HG02642 (cell line): Measurements from ENCODE around the gene SHANK1.
"Not testable (repeated sequence)": the region's sequence is repeated elsewhere in the genome, so short reads cannot be mapped to it uniquely, and the experiment has no call there.

Experiments
- ATAC-seq: cut with Tn5 transposase; IDR thresholded peaks from one replicate; pipeline ENCODE4 v1.9.1; 2021; ENCODE audit warnings: mild to moderate bottlenecking; ENCODE audit not compliant: unreplicated experiment, poor library complexity

The SHANK1 gene

DNA sequence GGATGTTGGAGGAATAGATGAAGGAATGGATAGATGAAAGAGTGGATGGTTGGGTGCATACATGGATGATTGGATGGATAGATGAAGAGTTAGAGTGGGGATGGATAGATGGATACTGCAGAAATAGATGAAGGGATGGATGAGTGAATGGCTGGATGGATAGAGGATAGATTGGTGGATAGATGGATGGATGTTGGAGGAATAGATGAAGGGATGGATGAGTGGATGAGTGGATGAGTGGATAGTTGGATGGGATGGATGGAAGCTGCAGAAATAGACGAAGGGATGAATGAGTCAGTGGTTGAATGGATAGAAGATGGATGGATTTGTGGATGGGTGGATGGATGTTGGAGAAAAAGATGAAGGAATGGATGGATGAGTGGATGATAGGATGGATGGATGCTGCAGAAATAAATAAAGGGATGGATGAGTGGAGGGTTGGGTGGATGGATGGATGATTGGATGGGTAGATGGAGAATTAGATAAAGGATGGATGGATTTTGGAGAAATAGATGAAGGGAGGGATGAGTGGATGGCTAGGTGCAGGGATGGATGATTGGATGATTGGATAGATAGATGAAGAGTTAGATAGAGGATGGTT lies 75.2 kb downstream of the SHANK1 start:
- ATAC-seq = no peak

DNA sequence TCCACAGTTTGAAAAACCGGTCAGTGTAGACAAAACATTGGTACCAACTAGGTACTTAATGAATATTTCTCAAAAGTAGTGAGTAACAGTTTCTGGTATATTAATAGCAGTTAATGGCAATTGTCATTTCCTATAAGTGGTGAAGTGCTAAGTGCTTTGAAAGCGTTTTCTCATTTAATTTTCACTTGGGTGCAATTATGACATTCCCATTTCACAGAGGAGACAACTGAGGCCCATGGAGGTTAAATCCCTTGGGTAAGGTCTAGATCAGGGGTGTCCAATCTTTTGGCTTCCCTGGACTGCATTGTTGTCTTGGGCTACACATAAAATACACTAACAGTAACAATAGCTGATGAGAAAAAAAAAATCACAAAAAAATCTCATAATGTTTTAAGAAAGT lies 79.2 kb downstream of the SHANK1 start:
- ATAC-seq = no peak

DNA sequence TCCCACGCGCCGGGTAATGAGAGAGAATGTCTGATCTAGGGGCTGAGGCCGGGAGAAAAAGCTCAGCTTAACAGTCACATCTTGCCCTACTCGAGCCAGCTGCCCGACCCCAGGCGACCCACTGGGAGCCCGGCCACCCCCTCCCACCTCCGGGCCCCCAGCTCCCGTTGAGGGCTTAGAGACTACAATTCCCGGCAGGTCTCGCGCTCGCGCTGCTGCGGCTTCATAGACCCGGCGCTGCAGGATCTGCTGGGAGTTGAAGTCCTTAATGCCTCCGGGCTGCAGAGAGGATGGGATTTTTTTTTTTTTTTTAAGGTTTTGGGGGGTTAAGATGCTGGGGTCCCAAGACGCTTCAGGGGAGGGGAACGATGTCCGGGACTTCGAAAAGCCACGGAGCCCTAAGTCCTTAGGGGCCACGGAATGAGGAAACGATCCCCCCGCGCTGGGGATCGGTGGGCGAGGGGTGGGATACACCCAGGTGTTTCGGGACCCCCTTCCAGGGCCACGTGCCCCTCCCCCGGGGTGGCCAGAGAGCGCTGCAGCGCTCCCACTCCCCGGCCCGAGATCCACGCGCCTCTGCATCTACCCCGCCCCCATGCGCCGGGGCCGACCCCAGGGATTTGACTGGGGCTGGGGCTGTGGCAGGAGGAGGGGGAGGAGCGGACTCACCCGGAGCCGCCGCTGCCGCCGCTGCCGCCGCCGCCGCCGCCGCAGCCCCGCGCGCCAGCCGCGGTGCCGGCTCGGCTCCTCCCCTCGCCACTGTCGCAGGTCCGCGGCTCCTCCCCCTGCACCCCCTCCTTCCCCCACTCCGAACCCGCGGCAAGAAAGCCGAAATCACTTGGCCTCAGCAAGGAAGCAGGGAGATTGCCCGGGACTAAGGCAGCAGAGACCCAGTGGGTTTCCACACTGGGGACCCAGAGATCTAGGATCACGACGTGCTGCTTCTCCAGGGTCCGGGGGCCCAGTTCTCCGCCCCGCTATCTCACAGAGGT lies 80.2 kb downstream of the SHANK1 start, which contains the start of gene SYT3:
TSS of gene SYT3 (minus strand) at position 761 of the 992 bp plus-strand sequence. CDS start 2,470 bp downstream, outside the sequence.
- ATAC-seq = no peak

DNA sequence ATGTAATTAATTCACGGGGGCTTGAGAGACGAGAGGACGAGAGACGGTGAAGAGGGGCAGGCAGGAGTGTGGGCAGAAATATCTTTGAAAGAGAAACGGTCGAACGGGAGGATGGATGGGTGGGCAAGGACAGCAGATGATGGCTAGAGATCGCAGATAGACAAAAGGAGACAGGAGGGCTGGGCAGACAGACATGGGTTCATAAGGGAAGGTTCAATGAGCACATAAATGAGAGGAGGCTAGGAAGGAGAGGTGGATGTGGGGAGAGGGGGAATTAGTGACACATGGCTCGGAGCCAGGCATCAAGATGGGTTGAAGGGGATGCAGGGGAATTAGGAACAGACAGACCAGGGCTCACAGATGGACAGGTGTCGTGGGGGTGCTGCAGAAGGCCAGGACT lies 81.0 kb downstream of the SHANK1 start:
- no peak for ATAC-seq

DNA sequence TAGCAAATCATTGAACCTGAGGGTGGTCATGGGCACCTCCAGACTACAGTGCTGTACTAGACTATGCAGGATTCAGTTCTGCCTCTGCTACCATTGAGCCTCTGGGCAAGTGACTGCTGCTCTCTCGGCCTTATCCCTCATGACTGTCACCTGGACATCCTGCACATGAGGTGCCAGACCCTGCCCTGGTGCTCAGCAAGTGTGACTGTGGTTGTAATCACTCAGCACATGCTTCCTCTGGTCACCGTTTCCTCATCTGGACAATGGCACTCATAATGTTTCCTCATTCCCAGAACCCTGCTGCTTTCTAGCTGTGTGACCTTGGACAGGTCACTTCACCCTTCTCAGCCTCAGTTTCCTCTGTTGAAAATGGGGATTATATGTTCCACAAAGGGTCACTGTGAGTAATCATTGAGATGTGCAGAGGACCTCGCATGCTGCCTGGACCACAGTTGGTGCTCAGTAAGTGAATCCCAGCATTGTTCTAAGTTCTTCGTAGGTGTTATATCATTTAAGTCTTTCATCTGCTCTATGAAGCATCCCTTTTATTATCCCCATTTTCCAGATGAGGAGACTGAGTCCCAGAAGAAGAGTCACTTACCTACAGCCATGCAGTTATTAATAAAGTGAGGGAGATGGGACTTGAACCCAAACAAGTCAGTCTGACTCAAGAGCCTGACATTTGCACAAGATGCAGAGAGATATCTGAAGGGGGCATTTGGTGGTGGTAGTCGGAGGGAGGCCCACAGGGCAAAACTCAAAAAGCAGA lies 83.1 kb downstream of the SHANK1 start:
- no peak for ATAC-seq

DNA sequence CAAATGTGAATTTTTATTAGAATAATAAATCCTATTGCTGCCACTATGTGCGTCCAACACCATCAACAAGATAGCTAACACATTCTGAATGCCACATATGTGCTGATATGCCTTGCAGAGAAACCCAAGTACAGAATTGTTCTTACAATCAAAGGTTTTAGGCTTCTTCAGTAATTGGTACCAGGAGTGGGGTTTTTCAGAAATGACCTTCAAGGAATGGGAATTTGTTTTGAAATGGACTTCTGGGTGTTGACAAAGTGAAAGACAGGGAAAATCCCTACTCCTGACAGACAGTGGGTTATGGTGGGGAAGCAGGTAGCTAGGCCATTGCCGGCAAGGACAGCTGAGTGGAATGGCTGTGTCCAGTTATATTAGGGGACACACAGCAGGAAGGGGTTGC lies 85.6 kb downstream of the SHANK1 start:
- no peak for ATAC-seq

DNA sequence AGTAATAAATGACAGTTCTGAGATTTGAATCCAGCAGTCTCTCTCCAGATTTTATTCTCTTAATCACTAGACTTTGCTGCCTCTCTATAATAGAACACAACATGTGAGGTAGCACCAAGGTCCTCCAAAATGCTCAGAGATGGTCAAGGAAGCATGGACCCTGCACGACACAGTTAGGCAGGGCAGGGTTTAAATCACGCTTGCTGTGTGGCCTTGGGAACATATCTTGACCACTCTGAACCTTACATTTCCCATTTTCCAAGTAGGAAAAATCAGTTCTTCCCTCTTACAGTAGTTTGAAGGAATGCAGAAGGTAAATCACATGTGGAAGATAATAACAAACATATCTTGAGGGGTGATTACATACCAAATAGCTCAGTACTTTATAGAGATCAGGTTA lies 86.2 kb downstream of the SHANK1 start:
- ATAC-seq = no peak

DNA sequence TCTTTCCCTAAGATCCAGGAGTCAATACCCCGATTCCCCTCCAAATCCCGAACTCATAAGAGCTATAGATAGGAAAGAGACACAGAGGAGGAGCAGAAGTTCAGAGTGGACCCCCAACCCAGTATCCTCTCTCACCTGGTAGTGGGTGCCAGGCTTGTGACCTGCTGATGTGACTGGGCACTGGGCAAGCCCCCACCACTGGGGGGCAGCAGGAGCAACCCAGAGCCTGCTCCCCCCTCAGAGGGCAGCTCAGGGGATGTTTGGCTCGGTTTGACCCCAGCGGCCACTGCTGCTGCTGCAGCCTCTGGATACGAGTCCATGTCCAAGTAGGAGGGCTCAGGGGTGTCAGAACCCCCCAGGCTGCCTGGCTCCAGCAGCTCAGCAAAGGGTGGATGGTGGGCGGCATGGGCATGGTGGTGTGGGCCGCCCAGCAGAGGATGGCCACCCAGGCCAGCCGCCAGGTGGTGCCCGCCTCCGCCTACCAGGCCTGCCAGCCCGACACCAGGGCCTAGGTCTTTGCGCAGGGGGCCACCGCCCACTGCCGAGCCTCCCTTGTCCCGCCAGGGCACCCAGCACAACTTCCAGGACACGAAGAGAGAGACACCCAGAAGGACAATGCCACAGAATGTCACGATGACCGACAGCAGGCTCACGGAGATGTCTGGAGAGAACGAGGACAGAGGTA lies 87.3 kb downstream of the SHANK1 start:
- no peak for ATAC-seq

DNA sequence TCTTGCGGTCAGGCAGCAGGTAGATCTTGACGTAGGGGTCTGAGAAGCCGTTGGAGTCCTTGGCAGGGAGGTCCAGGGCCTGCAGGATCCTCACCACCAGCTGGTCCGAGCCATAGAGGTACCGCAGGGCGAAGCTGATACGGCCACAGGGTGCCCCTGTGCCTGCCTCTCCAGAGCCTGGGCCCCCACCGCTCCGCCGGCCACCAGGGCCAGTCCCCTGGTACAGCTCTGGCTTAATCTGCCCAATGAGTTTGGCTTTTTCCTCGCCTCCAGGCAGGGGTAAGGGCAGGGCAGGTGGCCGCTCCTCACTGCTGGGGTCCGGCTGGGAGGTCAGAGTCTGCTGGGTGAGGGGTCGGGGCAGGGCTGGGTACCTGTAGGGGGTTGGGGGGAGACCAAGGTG lies 89.8 kb downstream of the SHANK1 start:
- no peak for ATAC-seq

DNA sequence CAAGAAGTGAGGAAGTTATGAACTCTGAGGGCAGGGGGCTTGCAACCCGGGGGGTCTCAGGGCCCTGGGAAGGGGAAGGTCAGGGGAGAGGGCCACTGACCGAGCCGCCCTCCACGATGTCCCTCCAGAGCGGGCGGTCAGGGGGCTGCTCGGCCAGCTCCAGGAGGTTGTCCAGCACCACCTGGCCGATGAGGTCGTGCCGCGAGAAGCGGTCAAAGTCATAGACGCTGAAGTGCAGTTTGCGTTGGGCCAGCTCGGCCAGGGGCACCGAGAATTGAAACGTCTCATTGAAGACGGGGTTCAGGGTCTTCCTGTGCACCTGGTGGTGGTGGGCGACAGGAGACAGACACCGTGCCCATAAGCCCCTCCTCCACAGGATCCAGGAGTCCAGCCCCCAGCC lies 90.4 kb downstream of the SHANK1 start:
- no peak for ATAC-seq

DNA sequence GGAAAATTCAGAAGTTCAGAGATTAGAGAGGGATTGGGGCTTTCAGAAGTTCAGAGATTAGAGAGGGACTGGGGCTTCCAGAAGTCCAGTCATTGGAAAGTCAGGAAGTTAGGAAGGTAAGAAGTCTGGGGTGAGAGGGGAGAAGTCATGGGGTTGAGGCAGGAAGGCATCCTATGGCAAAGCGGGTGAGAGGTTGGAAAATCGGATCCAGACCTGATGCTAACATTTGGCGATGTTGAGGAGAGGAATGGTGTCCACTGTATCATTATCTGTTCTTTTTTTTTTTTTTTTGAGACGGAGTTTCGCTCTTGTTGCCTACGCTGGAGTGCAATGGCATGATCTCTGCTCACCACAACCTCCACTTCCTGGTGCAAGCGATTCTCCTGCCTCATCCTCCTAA lies 91.1 kb downstream of the SHANK1 start:
- ATAC-seq = no peak

DNA sequence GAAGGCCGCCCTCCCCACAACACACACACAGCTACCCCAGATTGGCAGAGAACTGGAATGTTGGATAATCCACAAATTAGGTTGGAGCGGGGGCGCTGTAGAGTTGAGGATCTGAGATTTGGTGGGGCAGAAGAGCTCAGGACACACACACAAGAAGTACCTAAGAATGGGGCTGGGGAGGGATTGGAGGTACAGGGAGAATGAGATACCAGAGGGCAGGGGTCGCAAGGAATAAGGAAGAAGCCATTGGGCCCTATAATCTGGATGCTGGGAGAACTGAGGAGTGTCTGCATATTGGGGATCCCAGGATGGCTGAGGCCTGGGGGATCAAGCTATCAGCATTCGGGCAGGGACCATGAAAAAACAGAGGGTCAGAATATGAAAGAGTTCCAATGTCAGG lies 91.5 kb downstream of the SHANK1 start:
- no peak for ATAC-seq

DNA sequence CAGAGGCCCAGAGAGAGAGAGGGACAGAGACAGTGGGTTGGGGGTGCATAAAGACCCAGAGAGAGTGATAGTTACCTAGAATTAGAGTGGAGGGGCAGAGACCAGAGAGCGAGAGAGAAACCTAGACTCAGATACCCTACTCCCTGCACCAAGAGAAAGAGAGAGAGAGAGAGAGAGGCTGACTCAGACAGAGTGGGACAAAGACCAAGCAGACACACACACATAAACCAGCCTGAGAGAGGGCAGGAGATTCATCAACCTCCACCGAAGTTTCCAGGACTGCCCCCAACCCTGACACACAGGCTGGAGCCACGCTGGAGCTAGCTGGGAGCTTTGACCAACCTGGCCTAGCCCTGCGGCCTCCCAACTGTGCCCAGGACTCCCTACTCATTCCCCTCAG lies 92.8 kb downstream of the SHANK1 start:
- no peak for ATAC-seq

DNA sequence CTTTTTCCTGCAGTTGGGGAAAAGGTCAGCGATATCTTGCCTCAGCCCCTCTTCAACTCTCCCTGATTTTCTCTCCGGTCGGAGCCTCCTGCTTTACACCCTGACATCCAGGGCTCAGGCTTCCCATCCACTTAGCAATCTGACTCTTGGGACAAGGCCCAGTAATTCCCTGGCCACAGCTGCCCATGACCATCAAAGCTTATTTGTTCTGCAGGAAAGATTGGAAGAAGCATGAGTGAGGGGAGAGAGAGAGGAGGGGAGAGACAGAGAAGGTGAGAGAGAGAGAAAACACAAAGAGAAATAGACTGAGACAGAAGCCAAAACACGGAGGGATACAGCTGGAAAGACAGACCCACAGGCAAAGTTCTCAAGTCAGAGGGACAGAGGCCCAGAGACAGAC lies 93.6 kb downstream of the SHANK1 start:
- no peak for ATAC-seq

DNA sequence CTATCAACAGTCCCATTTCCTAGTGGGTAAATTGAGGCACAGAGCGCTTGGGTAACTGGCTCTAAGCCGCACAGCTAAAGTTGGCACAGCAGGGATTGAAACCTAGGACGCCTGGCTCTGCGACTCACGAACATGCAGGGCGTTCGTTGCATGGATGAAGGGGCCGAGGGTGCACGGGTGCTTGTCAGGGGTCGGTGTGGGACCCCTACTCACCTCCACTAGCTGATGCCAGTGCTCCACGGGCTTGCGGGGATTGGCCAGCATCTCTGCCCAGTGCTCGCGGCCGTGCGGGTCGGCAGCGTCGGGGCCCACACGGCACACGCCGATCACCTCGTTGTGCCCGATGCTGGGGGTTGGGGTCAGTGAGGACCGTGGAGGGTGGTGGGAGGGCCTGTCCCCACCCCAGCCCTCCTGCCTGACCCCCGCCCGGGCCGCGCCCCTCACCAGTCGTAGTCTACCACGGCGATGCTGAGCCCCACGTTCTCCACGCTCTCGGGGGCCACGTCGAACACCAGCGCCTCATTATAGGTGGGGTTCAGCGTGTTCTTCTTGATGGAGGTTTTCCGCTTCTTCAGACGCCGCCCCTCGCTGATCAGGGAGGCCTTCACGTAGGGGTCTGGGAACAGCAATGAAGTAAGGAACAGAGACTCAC lies 94.5 kb downstream of the SHANK1 start:
- ATAC-seq = no peak

DNA sequence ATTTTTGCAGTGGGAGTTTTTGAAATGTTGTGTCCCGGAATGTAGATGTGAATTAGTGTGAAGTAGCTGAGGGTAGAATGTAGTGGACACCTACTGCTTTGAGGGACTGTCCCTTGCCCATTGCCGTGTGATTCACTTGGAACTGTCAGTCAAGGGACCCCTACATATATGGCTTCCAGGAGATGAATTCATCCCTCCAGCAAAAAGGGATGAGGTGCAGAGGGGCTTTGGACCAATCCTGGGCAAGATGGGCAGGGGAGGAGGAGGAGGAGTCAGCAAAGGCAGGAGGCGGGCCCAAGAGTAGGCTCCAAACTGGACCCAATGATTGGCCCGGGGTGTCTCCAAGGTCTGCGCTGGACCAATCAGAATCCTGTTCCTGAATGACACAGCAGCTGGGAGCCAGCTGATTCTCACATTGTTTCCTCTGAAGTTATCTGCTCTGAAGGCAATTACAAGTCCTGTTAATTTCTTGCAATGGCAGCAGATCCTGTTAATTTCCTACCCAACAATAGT lies 99.2 kb downstream of the SHANK1 start:
- not testable (repeated sequence) for ATAC-seq

DNA sequence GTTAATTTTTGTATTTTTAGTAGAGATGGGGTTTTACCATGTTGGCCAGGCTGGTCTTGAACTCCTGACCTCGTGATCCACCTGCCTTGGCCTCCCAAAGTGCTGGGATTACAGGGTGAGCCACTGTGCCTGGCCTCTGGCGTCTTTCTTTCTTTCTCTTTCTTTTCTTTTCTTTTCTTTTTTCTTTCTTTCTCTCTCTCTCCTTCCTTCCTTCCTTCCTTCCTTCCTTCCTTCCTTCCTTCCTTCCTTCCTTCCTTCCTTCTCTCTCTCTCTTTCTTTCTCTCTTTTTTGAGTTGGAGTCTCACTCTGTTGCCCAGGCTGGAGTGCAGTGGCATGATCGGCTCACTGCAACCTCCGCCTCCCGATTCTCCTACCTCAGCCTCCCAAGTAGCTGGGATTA lies 100.4 kb downstream of the SHANK1 start:
- ATAC-seq = not testable (repeated sequence)

DNA sequence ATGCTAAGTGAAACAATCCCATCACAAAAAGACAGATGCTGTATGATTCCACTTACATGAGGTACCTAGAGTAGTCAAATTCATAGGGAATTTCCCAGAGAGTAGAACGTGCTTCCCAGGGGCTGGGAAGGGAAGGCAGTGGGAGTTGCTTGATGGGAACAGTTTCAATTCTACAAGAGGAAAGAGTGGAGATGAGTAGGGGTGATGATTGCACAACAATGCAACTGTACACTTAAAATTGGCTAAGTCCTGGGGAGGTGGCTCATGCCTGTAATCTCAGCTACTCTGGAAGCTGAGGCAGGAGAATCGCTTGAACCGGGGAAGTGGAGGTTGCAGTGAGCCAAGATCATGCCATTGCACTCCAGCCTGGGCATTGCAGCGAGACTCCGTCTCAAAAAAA lies 101.2 kb downstream of the SHANK1 start:
- ATAC-seq = not testable (repeated sequence)

DNA sequence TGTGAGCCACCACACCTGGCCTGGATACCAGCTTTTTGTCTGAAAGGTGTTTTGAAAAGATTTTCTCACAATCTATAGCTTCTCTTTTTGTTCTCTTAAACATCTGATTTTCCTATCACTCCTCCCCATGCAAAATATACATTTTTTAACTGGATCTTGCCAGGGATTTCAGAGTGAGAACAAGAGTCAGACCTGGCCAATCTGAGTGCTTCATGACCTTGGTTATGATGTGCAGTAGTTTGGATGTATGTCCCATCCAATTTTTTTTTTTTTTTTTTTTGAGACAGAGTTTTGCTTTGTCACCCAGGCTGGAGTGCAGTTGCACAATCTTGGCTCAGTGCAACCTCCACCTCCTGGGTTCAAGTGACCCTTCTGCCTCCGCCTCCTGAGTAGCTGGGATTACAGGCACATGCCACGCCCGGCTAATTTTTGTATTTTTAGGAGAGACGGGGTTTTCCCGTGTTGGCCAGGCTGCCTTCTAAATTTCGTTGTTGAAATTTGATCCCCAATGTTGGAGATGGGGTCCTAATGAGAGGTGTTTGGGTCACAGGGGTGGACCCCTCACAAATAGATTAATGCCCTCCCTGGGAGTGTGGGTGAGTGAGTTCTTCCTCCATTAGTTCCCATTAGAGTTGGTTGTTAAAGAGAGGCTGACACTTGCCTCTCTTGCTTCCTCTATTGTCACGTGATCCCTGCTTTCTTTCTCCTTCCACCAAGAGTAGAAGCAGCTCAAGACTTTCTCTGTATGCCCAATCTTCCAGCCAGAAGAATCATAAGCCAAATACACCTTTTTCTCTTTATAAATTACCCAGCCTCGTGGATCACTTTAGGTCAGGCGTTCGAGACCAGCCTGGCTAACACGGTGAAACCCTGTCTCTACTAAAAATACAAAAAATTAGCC lies 106.8 kb downstream of the SHANK1 start:
- ATAC-seq = not testable (repeated sequence)
